ENCODE results near the gene ARID4B.

DNA sequence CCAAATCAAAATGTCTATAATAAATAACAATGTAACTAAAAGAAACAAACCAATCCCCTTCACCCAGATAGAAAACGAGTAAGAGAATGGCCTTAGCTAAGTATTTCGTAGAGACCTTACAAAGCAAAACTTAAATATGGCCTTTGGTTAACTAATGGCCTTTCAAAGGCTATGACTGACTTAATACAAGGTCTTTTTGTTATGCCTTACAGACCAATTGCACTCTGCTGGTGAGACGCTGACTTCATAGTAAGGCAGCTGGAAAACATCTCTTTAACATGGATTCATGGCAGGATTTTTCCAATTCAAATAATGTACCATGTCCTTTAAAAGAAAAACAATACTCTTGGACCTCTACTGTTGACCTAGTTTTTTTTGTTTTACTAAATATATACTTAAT, 23.5 kb upstream of the ARID4B start:
- TF ChIP-seq CTCF (conservative IDR thresholded peaks at IDR 0.05; ENCODE audit: low read length) (no peak), EZH2phosphoT487 (IDR thresholded peaks at IDR 0.05; ENCODE audit: borderline replicate concordance) (no peak)

Measured in Loucy (cell line).